AG04450 (cell line): ENCODE data around the gene AHCY. TPM values are rescaled to one million over a fixed set of nuclear protein-coding genes. Genes with fewer than 3 reads are reported as not detected.
A peak's percentile ranks its signal among the peaks of the same experiment; 100 is the strongest.

Experiments
- CTCF ChIA-PET: fragments of 300-600, 350-600 bp; formaldehyde crosslinking; extraction: SDS; loops from one replicate; lab custom pipeline; 2022; ENCODE audit warnings: antibody characterized with exemption, inconsistent platforms; lab: Charles Lee
- POLR2A ChIA-PET: fragments of 350-600 bp; formaldehyde crosslinking; extraction: SDS; loops from one replicate; lab custom pipeline; 2021; ENCODE audit warnings: antibody characterized with exemption, inconsistent platforms; lab: Yijun Ruan, JAX
- DNase-seq: peaks from one replicate; pipeline ENCODE4 v3.0.0-alpha.2; 2011; ENCODE audit warnings: low read depth, low spot score
- H3K27ac ChIP-seq: one replicate; pipeline ENCODE4 v1.5.1; 2012; ENCODE audit warnings: low read depth, low read length, control low read depth
- H3K27me3 ChIP-seq: one replicate; pipeline ENCODE4 v1.6.0; 2012; ENCODE audit warnings: low read length; ENCODE audit not compliant: control insufficient read depth, insufficient read depth
- H3K4me3 ChIP-seq: 2 replicates; pipeline ENCODE4 v1.5.1; 2011; ENCODE audit warnings: mild to moderate bottlenecking, low read depth, low read length, control low read depth
- H3K9me3 ChIP-seq: 2 replicates; pipeline ENCODE4 v1.5.1; 2012; ENCODE audit warnings: low read length; ENCODE audit not compliant: control insufficient read depth, insufficient read depth
- polyA plus RNA-seq: library from polyadenylated mRNA; depleted of rRNA; stranded (reverse); fragments of >200 nt; gene quantifications from 2 replicates; pipeline ENCODE4 v1.2.3, GENCODE V29; 2011
- TF ChIP-seq, protein P1 (sequence below): IDR thresholded peaks from 2 replicates; pipeline ENCODE4 v1.5.1; 2011; ENCODE audit warnings: low read depth, low read length, control low read depth, inconsistent platforms

Gene AHCY
- polyA plus RNA-seq, 1 experiment: 101 TPM

GRCh38 chr20:34312024-34312460, 8.9 kb upstream of the AHCY start:
- no peaks in the 10 kb centered on the region for H3K9me3 ChIP-seq
- peak overlapping the region; percentile 21 for H3K27ac ChIP-seq
- ChIA-PET CTCF (interaction anchor here (0.6 to 5.3 kb wide), 80 partner anchors 9 to 560 kb away, joined by 3 to 66 read pairs (median 6); partner anchors contain the start of genes AHCY, DYNLRB1, ITCH and TP53INP2), POLR2A (interaction anchor here (1.0 to 1.2 kb wide), 4 partner anchors 9 to 458 kb away, joined by 3 to 7 read pairs (median 3); partner anchors contain the start of genes AHCY and DYNLRB1)
- TF ChIP-seq, protein P1, sequence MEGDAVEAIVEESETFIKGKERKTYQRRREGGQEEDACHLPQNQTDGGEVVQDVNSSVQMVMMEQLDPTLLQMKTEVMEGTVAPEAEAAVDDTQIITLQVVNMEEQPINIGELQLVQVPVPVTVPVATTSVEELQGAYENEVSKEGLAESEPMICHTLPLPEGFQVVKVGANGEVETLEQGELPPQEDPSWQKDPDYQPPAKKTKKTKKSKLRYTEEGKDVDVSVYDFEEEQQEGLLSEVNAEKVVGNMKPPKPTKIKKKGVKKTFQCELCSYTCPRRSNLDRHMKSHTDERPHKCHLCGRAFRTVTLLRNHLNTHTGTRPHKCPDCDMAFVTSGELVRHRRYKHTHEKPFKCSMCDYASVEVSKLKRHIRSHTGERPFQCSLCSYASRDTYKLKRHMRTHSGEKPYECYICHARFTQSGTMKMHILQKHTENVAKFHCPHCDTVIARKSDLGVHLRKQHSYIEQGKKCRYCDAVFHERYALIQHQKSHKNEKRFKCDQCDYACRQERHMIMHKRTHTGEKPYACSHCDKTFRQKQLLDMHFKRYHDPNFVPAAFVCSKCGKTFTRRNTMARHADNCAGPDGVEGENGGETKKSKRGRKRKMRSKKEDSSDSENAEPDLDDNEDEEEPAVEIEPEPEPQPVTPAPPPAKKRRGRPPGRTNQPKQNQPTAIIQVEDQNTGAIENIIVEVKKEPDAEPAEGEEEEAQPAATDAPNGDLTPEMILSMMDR: no peak
- no peak overlapping the region for H3K4me3 ChIP-seq
- no peaks in the 10 kb centered on the region for H3K27me3 ChIP-seq
- no peak for DNase-seq

- CTCF ChIA-PET: interaction anchor here (0.5 to 5.3 kb wide), 42 partner anchors 10 to 1436 kb away, joined by 3 to 66 read pairs (median 8); partner anchors contain the start of genes AHCY, DYNLRB1, ITCH and TP53INP2
- no peaks in the 10 kb centered on the region for H3K27me3 ChIP-seq
- H3K9me3 ChIP-seq: no peaks in the 10 kb centered on the region
- DNase-seq: no peak
- H3K27ac ChIP-seq: no peak overlapping the region
- POLR2A ChIA-PET: no interaction called here
- no peak overlapping the region for H3K4me3 ChIP-seq
- TF ChIP-seq, protein P1: peak; percentile 43
Observed at GRCh38 chr20:34311118-34312023, 8.2 kb upstream of the AHCY start.

DNA sequence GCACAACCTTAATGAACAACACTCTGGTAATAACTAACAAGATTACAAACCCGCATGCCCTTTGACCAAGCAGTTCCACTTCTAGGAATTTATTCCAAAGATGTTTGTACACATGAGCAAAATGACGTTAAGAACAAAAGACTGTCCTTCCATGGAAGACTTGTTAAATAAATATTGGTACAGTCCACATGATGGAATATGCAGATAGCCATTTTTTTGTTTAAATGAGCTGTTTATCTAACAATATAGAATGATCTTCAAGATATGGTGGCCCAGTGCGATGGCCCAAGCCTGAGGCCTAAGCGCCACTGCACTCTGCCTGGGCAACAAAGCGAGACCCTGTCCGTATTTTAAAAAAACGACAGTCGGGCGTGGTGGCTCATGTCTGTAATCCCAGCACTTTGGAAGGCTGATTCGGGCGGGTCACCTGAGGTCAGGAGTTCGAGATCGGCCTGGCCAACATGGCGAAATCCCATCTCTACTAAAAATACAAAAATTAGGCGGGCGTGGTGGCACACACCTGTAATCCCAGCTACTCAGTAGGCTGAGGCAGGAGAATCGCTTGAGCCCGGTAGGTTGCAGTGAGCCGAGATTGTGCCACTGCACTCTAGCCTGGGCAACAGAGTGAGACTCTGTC, 7.4 kb upstream of the AHCY start:
- CTCF ChIA-PET: interaction anchor here (0.5 to 5.3 kb wide), 9 partner anchors 15 to 1435 kb away, joined by 3 to 66 read pairs (median 9); partner anchors contain the start of gene DYNLRB1
- Histone ChIP-seq H3K4me3 (no peak overlapping the region), H3K27ac (no peak overlapping the region), H3K27me3 (no peaks in the 10 kb centered on the region), H3K9me3 (no peaks in the 10 kb centered on the region)
- no peak for DNase-seq
- TF ChIP-seq, protein P1: no peak
- POLR2A ChIA-PET: no interaction called here

DNA sequence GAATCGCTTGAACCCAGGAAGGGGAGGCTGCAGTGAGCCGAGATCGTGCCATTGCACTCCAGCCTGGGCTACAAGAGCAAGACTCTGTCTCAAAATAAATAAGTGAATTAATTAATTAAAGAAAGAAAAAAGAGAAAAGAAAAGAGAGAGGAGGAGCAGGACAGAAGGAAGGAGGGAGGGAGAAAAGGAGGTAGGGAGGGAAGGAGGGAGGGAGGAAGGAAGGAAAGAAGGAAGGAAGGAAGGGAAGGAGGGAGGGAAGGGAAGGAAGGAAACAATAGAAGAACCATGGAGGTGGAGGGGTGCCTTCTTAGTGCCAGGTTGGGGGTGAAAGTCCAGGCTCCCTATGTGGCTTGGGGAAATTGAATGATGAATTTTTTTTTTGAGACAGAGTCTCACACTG, 6.5 kb upstream of the AHCY start:
- no peak overlapping the region for H3K27ac ChIP-seq
- H3K9me3 ChIP-seq: no peaks in the 10 kb centered on the region
- TF ChIP-seq, protein P1: no peak
- DNase-seq: no peak
- no peaks in the 10 kb centered on the region for H3K27me3 ChIP-seq
- ChIA-PET CTCF (interaction anchor here (2.0 kb wide), 1 partner anchor 118 kb away, joined by 13 read pairs; no protein-coding TSS in a partner anchor), POLR2A (no interaction called here)
- H3K4me3 ChIP-seq: no peak overlapping the region
